Measurements from ENCODE around the gene ITPK1. TPM values are rescaled to one million over a fixed set of nuclear protein-coding genes. Genes with fewer than 3 reads are reported as not detected.

The ITPK1 gene
- total RNA-seq, 1 experiment from 2014 or later = 69.6 TPM

GRCh38 chr14:93023802-93024434 is 91.8 kb downstream of the ITPK1 start:
- Histone ChIP-seq H3K4me3 (no peak overlapping the region), H3K27ac (no peak overlapping the region), H3K9me3 (replicated peaks) (no peaks in the 10 kb centered on the region), H3K4me1 (peaks cover 23% of the 10 kb centered on the region), H3K27me3 (no peaks in the 10 kb centered on the region), H3K36me3 (0 out of 2 replicates have a peak, but pooled peaks cover 3% of the 10 kb centered on the region)
- DNase-seq = no peak

- H3K4me1 ChIP-seq = peaks cover 32% of the 10 kb centered on the region
- H3K36me3 ChIP-seq = no peaks in the 10 kb centered on the region
- no peaks in the 10 kb centered on the region for H3K27me3 ChIP-seq
- no peak overlapping the region for H3K27ac ChIP-seq
- DNase-seq = peak in 1 of 2 experiments; percentile 54
- H3K4me3 ChIP-seq = no peak overlapping the region
- H3K9me3 ChIP-seq (replicated peaks) = no peaks in the 10 kb centered on the region
These were observed 92.7 kb downstream of the ITPK1 start for GRCh38 chr14:93023039-93023438.

GRCh38 chr14:93019970-93020369 is 95.8 kb downstream of the ITPK1 start:
- H3K27ac ChIP-seq = peak overlapping the region; percentile 79
- no peaks in the 10 kb centered on the region for H3K36me3 ChIP-seq
- H3K9me3 ChIP-seq (replicated peaks) = no peaks in the 10 kb centered on the region
- H3K27me3 ChIP-seq = no peaks in the 10 kb centered on the region
- no peak overlapping the region for H3K4me3 ChIP-seq
- H3K4me1 ChIP-seq = peaks cover 45% of the 10 kb centered on the region
- peak; percentile 60 to 74 for DNase-seq

DNA sequence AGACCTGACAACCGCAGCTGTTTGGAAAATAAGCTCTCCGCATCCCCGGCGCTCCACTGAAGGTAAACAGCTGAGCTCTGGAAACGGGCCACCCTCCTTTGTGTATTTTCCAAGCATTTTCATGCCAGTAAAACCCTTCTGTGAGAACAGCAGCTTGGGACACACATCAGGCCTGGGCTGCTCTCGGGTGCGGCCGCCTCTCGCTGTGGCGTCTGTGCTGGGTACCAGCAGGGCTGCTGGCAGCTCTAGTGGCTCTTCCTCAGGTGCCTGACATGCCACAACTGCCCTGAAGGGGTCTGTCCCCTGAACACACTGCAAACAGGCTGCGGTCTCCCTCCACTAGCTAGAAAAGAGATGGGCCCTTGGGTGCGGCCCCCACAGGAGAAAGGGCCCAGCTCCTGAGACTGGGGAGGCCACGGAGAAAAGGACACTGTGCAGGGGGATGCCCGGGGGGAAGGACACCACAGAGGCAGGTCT is 96.3 kb downstream of the ITPK1 start:
- Histone ChIP-seq H3K36me3 (no peaks in the 10 kb centered on the region), H3K9me3 (replicated peaks) (no peaks in the 10 kb centered on the region), H3K4me3 (no peak overlapping the region), H3K27me3 (no peaks in the 10 kb centered on the region), H3K4me1 (peaks cover 50% of the 10 kb centered on the region), H3K27ac (peak overlapping the region; percentile 79)
- DNase-seq = peak; percentile 81 to 87

DNA sequence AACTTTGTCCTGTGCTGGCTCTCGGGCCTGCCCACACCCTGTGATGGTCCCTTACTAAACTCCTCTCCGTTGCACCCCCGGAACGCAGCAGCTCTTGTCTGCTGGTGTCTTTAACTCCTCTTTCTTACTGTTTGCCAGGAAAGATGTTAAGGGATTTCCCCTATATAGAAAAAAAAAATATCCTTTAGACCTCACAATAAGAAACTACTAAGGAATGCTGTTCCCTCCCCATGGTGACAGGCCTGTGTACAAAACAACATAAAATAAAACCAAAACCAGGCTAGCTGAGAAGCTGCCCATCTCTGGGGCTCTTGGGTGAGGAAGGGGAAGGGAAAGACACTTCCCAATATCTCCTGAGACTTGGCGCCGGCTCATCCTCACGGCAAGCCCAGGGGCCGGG is 97.4 kb downstream of the ITPK1 start:
- peaks cover 61% of the 10 kb centered on the region for H3K4me1 ChIP-seq
- no peak overlapping the region for H3K4me3 ChIP-seq
- no peaks in the 10 kb centered on the region for H3K27me3 ChIP-seq
- H3K27ac ChIP-seq = no peak overlapping the region
- no peak for DNase-seq
- H3K9me3 ChIP-seq (replicated peaks) = no peaks in the 10 kb centered on the region
- no peaks in the 10 kb centered on the region for H3K36me3 ChIP-seq

- Histone ChIP-seq H3K4me3 (no peak overlapping the region), H3K4me1 (peaks cover 65% of the 10 kb centered on the region), H3K36me3 (no peaks in the 10 kb centered on the region), H3K27ac (no peak overlapping the region), H3K27me3 (no peaks in the 10 kb centered on the region), H3K9me3 (replicated peaks) (no peaks in the 10 kb centered on the region)
- DNase-seq = no peak
These were observed 97.8 kb downstream of the ITPK1 start for GRCh38 chr14:93017898-93018297.

DNA sequence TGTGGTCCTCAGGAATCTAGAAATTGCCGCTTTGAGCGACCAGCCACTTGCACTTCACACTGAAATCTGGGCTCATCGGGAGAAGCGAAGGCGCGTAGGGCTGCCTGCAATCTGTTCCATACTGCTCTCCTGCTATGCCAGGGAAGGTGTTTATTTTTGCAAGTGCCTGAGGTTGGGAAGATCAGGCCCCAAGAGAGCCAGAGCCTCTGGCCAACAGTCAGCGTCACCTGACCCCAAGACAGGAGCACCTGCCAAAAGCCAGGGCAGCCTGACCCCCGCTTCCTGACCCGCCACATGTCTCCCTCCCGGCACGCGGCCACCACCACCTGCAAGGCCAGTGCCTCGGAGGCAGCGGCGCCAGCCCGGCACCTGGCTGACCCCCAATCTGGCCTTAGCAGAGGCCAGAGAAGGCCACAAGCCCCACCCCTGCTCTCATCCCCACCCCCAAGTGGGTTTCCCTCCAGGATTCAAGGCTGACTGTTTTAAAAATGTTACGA is 98.4 kb downstream of the ITPK1 start:
- no peak overlapping the region for H3K27ac ChIP-seq

GRCh38 chr14:93016275-93016845 is 99.4 kb downstream of the ITPK1 start:
- Histone ChIP-seq H3K9me3 (replicated peaks) (no peaks in the 10 kb centered on the region), H3K36me3 (no peaks in the 10 kb centered on the region), H3K27ac (no peak overlapping the region), H3K4me3 (no peak overlapping the region), H3K4me1 (peaks cover 81% of the 10 kb centered on the region), H3K27me3 (no peaks in the 10 kb centered on the region)
- no peak for DNase-seq

More for the DNA sequence above, 98.4 kb downstream of the ITPK1 start:
- Histone ChIP-seq H3K9me3 (replicated peaks) (no peaks in the 10 kb centered on the region), H3K4me3 (no peak overlapping the region), H3K27me3 (no peaks in the 10 kb centered on the region), H3K4me1 (peaks cover 71% of the 10 kb centered on the region), H3K36me3 (no peaks in the 10 kb centered on the region)
- no peak for DNase-seq

DNA sequence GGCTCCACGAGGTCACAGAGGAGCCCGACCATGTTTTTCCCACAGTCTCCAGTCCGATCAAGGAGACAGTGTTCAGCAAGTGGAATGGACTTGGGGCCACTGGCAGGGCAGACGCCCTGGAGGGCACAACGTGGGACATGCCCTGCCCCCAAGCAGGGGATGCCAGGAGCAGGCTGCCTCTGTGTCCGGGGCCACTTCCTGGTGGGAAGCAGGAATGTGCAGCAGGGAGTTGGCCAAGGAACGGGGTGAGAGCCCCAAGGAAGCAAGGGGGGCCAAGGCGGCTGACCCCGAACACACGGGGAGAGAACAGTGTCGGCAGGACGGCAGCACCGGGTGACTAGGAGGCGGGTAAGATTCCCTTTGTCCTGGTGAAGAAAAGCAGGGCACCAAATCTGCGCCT is 100.2 kb downstream of the ITPK1 start:
- H3K27ac ChIP-seq = no peak overlapping the region
- DNase-seq = no peak
- no peaks in the 10 kb centered on the region for H3K27me3 ChIP-seq
- H3K36me3 ChIP-seq = no peaks in the 10 kb centered on the region
- H3K4me3 ChIP-seq = no peak overlapping the region
- H3K4me1 ChIP-seq = peaks cover 80% of the 10 kb centered on the region
- H3K9me3 ChIP-seq (replicated peaks) = no peaks in the 10 kb centered on the region

- no peaks in the 10 kb centered on the region for H3K36me3 ChIP-seq
- DNase-seq = no peak
- H3K27ac ChIP-seq = peak overlapping the region; percentile 78
- H3K4me1 ChIP-seq = peaks cover 80% of the 10 kb centered on the region
- no peaks in the 10 kb centered on the region for H3K27me3 ChIP-seq
- no peaks in the 10 kb centered on the region for H3K9me3 ChIP-seq (replicated peaks)
- H3K4me3 ChIP-seq = no peak overlapping the region
These were observed 100.7 kb downstream of the ITPK1 start for GRCh38 chr14:93015064-93015463.

DNA sequence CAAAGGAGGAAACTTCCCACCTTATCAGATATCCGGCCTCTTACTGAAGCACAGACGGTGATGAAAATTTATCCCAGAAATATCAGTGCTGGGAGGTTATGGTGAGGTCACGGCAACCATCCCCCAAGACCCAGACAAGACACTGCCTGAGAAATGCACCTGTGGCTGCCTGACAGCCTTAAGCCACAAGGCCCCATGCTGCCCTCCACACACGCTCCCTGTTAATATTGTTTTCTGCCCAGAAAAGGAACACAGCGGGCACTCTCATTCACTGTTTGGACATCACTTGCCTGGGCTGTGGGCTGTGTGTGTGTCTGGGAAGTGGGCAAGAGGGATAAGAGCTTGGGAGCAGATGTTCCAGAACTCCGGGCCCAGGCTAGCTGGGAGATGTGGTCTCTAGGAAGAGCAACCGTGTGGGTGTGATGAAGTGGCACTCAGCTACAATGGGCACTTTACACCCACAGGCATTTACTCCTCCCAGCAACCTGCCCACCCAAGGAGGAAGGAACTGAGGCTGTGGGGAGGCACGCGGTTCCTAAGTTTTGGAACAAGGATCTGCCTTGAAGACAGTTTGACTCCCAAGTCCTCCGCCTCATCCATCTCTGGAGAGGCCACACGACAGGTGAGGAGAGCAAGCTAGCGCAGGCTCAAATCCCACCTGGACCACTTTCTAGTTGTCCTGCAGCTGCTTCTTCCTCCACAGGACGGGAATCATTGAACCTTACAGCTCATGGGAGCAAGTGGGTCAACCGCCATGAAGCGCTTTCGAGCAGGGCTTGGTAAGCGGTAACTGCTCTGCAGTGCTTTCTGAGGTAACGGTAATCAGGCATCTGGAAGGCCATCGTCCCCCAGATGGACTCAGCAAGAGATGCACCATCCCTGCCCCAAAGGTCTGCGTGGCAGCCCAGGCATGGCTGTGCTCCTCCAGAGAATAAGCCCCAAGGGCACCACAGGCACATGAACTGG is 101.4 kb downstream of the ITPK1 start:
- Histone ChIP-seq H3K4me3 (no peak overlapping the region), H3K4me1 (peaks cover 78% of the 10 kb centered on the region), H3K36me3 (no peaks in the 10 kb centered on the region), H3K27ac (peak overlapping the region; percentile 78), H3K27me3 (no peaks in the 10 kb centered on the region), H3K9me3 (replicated peaks) (no peaks in the 10 kb centered on the region)
- peak; percentile 54 to 77 for DNase-seq

- peak overlapping the region; percentile 78 for H3K27ac ChIP-seq
- peaks cover 78% of the 10 kb centered on the region for H3K4me1 ChIP-seq
- DNase-seq = peak; percentile 67 to 77
These were observed 102.6 kb downstream of the ITPK1 start for GRCh38 chr14:93012951-93013719.

DNA sequence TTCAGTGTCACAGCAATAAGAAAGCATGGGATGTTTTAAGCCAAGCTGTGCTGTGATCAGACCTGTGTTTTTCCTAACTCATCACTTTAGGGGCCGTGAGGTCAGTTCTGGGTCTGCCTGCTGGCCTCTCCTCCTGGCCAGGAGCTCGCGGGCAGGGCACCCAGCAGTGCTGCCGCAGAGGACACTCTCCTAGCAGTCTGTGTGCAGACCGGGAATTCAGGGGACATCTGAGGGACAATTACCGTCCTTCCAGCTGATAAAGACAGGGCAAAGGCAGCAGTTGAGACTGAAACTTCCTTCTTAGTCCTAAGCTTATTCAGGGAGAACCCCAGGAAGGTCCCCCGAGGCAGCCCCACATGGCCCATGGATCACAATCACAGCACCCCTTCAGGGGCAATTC is 103.2 kb downstream of the ITPK1 start:
- Histone ChIP-seq H3K27ac (peak overlapping the region; percentile 78), H3K27me3 (no peaks in the 10 kb centered on the region), H3K36me3 (no peaks in the 10 kb centered on the region), H3K4me3 (no peak overlapping the region), H3K4me1 (peaks cover 78% of the 10 kb centered on the region), H3K9me3 (replicated peaks) (no peaks in the 10 kb centered on the region)
- DNase-seq = no peak

More at GRCh38 chr14:93012951-93013719, 102.6 kb downstream of the ITPK1 start:
- no peaks in the 10 kb centered on the region for H3K36me3 ChIP-seq
- no peaks in the 10 kb centered on the region for H3K9me3 ChIP-seq (replicated peaks)
- H3K4me3 ChIP-seq = no peak overlapping the region
- H3K27me3 ChIP-seq = no peaks in the 10 kb centered on the region

- no peak for DNase-seq
- H3K4me1 ChIP-seq = peaks cover 81% of the 10 kb centered on the region
- no peak overlapping the region for H3K4me3 ChIP-seq
- H3K27me3 ChIP-seq = no peaks in the 10 kb centered on the region
- no peaks in the 10 kb centered on the region for H3K9me3 ChIP-seq (replicated peaks)
- no peaks in the 10 kb centered on the region for H3K36me3 ChIP-seq
- no peak overlapping the region for H3K27ac ChIP-seq
These were observed 103.9 kb downstream of the ITPK1 start for GRCh38 chr14:93011650-93012325.
